DMS79 treated with DMSO at 0.1 percent for 48 hours (cell line): ENCODE measurements around the gene EPB41L4B.
"Not testable (repeated sequence)": the region's sequence is repeated elsewhere in the genome, so short reads cannot be mapped to it uniquely, and the experiment has no call there.

Experiments
- DNase-seq: peaks from one replicate; lab custom pipeline; 2025; lab: John Stamatoyannopoulos, UW

EPB41L4B gene

DNA sequence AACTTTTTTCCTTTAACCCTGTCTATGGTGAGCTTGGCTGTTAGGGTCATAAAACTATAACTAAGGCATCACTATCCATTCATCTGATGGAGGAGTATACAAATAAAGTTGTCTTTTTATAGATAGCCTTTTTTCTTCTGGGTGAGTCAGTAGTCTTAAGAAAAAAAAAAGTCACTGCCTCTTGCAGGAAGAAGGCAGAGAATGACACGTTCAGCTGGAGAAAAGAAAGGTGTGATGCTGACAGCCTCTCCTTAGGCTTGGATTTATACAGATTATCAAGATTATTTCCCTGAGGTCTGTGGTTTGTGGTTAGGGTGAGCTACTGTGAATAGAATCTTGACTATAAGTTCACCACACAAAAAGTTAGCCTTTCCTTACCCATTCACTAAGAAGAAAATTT, 23.0 kb downstream of the EPB41L4B start:
- no peak for DNase-seq

- DNase-seq = no peak
Measured at GRCh38 chr9:109295221-109296130, 25.4 kb downstream of the EPB41L4B start.

GRCh38 chr9:109290385-109290784, 30.5 kb downstream of the EPB41L4B start:
- no peak for DNase-seq

DNA sequence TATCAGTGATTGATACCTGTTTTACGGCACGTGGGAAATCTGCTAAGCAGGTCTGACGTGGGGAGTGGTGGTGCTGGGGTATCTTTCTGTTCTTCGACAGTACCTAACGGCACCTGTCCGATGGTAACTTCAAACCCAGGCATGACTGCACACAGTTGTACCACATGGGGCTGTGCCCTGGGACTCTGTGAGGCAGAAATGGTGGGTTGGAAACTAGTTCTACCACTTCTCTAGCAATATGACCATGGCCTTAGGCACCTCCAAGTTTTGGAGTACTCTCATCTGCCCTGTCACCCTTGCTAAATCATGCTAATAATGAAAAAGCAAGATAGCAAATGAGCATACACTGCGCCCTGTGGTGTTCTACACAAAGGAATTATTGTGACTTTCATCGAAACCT, 30.9 kb downstream of the EPB41L4B start:
- DNase-seq = peak; percentile 59

DNA sequence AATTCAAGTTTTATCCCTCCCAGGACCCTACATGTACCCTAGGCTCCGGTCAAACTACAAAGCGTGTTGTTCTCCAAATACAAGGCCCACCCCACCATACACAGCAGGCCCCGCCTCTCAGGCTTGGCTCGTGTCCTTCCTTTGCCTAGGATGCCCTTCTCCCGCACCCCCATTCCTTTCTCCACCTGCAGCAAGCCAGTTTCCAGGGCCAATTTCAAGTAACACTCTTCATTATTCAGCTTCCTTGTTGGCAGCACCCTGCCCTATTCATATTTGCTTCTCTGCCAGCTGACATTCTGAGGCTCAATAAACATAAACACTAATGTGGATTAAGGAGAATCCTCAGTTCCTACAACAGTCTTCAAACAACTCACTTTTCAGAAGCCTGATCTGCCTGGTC, 31.7 kb downstream of the EPB41L4B start:
- DNase-seq = peak; percentile 9

DNA sequence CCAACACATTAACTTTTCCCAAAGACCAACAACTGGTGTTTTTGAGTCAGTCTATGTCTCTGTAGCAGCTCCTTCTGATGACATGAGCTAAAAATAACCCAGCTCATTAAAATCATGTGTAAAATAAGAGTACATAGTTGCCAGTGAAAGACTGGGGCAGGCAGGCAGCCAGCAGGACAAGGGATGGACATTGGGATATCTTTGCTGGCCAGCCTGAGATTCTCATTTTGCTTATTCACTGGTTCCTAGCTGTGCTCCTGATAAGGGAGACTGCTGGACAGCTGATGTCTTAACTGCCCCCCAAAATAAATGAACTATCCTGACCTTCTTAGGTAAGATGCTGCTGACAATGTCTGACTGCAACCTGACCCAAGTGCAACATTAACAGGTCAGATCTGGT, 33.9 kb downstream of the EPB41L4B start:
- DNase-seq = no peak

DNA sequence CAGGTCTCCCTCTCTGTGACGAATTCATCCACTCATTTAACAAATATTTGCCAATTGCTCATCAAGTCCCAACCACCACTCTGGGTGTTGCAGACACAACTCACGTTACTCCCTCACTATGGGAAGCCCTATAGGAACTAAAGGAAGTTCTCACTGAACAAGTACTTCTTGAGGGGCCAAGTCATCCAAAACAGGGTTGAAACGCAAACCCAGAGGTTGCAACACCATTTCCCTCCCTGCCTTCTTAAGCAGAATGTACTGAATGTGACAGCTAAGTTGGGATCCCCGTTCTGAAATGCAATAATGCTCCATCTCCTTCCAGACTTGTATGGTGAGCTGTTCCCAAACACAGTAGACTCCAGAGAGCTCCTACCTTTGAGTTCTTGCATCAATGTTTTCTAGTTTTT, 34.3 kb downstream of the EPB41L4B start:
- DNase-seq = no peak

DNA sequence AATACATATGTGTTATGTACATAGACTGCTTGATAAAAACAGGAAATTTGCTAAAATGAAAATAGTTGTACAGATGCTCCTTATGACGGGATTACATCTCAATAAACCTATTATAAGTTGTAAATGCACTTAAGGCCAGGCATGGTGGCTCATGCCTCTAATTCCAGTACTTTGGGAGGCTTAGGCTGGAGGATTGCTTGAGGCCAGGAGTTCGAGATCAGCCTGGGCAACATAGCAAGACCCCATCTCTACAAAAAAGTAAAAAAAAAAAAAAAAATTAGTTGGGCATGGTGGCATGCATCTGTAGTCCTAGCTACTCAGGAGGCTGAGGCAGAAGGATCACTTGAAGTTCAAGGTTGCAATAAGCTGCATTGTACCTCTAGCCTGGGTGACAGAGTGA, 37.2 kb downstream of the EPB41L4B start:
- not testable (repeated sequence) for DNase-seq

GRCh38 chr9:109283012-109283411, 37.8 kb downstream of the EPB41L4B start:
- DNase-seq = no peak

GRCh38 chr9:109282302-109282701, 38.6 kb downstream of the EPB41L4B start:
- DNase-seq = no peak

DNA sequence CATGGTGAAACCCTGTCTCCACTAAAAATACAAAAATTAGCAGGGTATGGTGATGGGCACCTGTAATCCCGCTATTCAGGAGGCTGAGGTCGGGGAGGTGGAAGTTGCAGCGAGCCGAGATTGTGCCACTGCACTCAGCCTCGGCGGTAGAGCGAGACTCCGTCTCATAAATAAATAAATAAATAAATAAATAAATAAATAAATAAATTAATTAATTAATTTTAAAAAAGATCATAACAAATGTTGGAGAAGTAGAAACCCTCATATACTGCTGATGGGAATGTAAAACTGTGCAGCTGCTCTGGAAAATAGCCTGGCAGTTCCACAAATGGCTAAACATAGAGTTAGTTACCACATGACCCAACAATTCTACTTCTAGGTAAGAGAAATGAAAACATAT, 39.3 kb downstream of the EPB41L4B start:
- no peak for DNase-seq

GRCh38 chr9:109278848-109279247, 42.0 kb downstream of the EPB41L4B start:
- no peak for DNase-seq

GRCh38 chr9:109278216-109278615, 42.6 kb downstream of the EPB41L4B start:
- no peak for DNase-seq

DNA sequence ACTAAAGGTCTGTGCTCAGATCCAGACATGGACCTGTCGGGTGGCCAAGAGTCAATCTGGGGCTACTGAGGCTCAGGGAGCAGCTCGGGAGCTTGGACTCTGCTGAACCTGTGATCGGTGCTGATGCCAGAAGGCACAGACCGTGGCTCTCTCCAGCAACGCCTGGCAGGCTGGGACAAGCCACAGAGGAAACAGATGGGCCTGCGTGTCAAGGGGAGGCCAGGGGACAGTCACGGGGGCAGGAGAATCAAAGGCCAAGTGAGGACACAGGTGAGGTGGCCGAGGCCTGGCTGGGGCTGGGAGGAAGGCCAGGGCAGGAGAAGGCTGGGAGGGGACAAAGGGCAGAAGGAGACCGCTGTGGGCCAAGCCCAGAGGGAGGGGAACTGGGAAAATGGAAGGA, 43.4 kb downstream of the EPB41L4B start:
- no peak for DNase-seq

DNA sequence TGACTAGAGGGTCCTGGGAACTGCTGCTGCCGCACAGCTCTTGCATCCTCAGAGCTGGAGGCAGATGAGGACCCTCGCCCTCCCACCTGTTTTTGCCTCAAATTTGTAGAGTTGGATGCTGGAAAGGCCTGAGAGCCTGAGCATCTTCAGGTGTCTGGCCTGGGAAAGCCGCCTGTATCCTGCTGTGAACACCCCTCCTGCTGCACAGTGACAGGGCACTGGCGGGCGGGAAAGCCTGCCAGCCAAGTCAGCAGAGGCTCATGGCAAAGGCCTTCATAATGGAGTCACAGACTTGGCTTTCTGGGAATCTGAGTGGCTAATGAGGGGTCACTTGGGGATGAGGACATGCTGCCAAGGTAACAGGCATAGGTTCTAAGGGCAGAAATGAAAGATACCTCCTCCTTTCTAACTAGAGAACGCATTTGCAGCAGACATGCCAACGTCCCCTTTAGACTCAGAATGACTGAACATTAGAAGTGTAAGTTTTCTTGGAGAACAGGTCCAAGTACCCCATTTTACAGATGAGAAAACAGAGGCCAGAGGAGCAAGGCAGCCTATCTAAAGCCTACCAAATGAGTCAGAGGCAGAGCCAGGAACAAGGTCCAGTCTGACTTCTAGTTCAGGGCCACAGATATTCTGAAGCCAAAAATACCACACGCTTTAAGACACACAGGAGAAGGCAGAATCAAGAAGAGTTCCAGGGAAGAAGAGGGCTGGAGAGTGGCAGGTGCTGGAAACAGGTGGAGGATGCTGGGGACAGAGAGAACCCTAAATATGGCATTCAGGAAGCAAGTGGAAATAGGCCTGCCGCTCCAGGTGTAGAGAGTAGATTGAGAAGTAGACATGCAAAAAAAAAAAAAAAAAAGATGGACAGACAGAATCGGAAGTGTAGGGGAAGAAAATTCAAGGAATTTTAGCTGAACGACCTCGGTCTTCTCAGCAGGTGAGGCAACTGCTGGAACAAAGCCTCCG, 44.1 kb downstream of the EPB41L4B start:
- DNase-seq = no peak

- peak; percentile 79 for DNase-seq
Measured at GRCh38 chr9:109274884-109275730, 45.8 kb downstream of the EPB41L4B start.

DNA sequence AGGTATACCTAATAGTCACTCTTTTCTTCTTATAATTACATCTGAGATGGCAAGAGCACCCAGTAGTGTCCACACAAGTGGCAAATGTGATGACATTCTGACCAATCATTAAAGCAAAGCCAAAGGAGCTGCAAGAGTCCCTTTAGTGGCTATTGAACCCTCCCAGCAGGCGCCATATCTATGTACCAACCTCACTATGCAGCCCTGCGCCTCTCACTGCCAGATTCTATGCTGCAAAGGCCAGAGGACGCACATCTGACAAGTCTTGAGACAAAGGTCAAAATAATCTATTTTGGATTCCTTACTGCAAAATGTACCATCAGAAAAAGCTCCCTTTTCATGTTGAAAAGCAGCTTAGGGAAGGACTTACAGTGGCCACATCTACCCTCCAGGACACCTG, 47.0 kb downstream of the EPB41L4B start:
- no peak for DNase-seq

DNA sequence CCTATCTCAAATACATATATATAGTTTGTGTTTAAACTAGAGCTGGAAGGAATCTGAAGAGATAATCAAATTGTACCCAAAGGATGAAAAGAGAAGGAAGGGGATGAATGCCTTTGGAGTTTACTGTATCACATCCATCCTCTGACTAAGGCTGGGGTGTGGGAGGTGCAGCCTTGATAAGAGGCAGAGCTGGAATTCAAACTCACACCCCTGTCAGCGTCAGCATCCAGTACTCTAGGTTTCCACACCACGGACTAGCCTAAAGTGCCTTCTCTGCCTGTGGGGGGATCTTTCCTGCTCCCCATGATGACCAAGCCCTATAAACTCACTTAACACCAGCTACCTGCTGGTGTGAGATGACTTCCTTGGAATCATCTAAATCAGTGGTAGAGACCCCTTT, 48.1 kb downstream of the EPB41L4B start:
- no peak for DNase-seq

GRCh38 chr9:109272045-109272444, 48.8 kb downstream of the EPB41L4B start:
- DNase-seq = no peak

GRCh38 chr9:109270971-109271925, 49.6 kb downstream of the EPB41L4B start:
- peak; percentile 59 for DNase-seq

DNA sequence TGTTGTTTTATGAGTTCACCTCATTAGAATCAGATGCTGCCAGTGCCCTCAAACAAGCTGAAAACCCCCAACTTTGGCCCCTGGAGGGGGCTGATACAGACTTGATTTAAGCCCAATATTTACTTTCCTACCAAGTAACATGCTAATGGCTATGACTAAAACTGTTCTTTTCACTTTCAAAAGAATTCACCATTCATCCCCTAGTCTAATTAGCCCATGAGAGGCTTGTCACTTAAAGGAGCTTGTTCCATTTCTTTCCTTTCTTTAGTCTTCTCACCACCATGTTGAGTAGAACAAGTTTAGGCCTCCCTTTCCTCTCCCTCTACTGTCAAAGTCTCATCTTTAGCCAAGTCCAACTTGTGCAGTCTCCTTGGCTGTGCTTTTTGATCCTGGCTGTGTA, 50.4 kb downstream of the EPB41L4B start:
- no peak for DNase-seq
